WTC11 (cell line): ENCODE results near the gene TNIP3.

ENCODE experiments used
- CTCF ChIP-seq: fragments of 200-600 bp; IDR thresholded peaks from 2 replicates; pipeline ENCODE4 v1.8.0; 2022; ENCODE audit warnings: antibody characterized with exemption
- ZMAT4 ChIP-seq: fragments of 250-450 bp; sonication (Bioruptor Pico); IDR thresholded peaks from 2 replicates; pipeline ENCODE4 v1.9.0; 2021; ENCODE audit warnings: mild to moderate bottlenecking

GRCh38 chr4:121096629-121097028, 67.5 kb downstream of the TNIP3 start:
- peak; percentile 37; the same call in 1 of the 2 replicates for TF ChIP-seq CTCF
- no peak for TF ChIP-seq ZMAT4 (CRISPR knock-in tag)
